HEK293 (cell line): ENCODE measurements around the gene LCNL1.

ENCODE experiments used
- GFI1B ChIP-seq: fragments of 450-650 bp; formaldehyde crosslinking; IDR thresholded peaks from 2 replicates; pipeline ENCODE4 v1.5.1; 2016; ENCODE audit warnings: missing biosample characterization, missing genetic modification characterization
- KLF16 ChIP-seq: fragments of 450-650 bp; formaldehyde crosslinking; IDR thresholded peaks from 2 replicates; pipeline ENCODE4 v1.5.1; 2017; ENCODE audit warnings: missing biosample characterization, missing genetic modification characterization
- PRDM2 ChIP-seq: fragments of 450-650 bp; formaldehyde crosslinking; IDR thresholded peaks from 2 replicates; pipeline ENCODE4 v1.5.1; 2016; ENCODE audit warnings: missing biosample characterization, missing genetic modification characterization, borderline replicate concordance
- SCRT2 ChIP-seq: fragments of 450-650 bp; formaldehyde crosslinking; IDR thresholded peaks from 2 replicates; pipeline ENCODE4 v1.5.1; 2016; ENCODE audit warnings: missing biosample characterization, missing genetic modification characterization
- ZBTB1 ChIP-seq: fragments of 450-650 bp; formaldehyde crosslinking; IDR thresholded peaks from 2 replicates; pipeline ENCODE4 v1.5.1; 2016; ENCODE audit warnings: missing biosample characterization, missing genetic modification characterization
- ZBTB10 ChIP-seq: fragments of 450-650 bp; formaldehyde crosslinking; IDR thresholded peaks from 2 replicates; pipeline ENCODE4 v1.5.1; 2016; ENCODE audit warnings: missing biosample characterization, missing genetic modification characterization
- ZBTB26 ChIP-seq: fragments of 450-650 bp; formaldehyde crosslinking; optimal IDR thresholded peaks from 2 replicates; pipeline ENCODE3; 2016; ENCODE audit warnings: missing biosample characterization, mild to moderate bottlenecking, missing genetic modification characterization
- ZIC2 ChIP-seq: fragments of 450-650 bp; formaldehyde crosslinking; IDR thresholded peaks from 2 replicates; pipeline ENCODE4 v1.5.1; 2016; ENCODE audit warnings: missing biosample characterization, missing genetic modification characterization
- ZNF133 ChIP-seq: fragments of 450-650 bp; formaldehyde crosslinking; IDR thresholded peaks from 2 replicates; pipeline ENCODE4 v1.5.1; 2016; ENCODE audit warnings: missing biosample characterization, missing genetic modification characterization
- ZNF146 ChIP-seq: fragments of 450-650 bp; formaldehyde crosslinking; IDR thresholded peaks from 2 replicates; pipeline ENCODE4 v1.5.1; 2016; ENCODE audit warnings: missing biosample characterization, missing genetic modification characterization
- ZNF18 ChIP-seq: fragments of 450-650 bp; formaldehyde crosslinking; IDR thresholded peaks from 2 replicates; pipeline ENCODE4 v1.5.1; 2016; ENCODE audit warnings: missing biosample characterization, missing genetic modification characterization
- ZNF2 ChIP-seq: fragments of 450-650 bp; formaldehyde crosslinking; IDR thresholded peaks from 2 replicates; pipeline ENCODE4 v1.5.1; 2016; ENCODE audit warnings: missing biosample characterization, missing genetic modification characterization
- ZNF211 ChIP-seq: fragments of 450-650 bp; formaldehyde crosslinking; IDR thresholded peaks from 2 replicates; pipeline ENCODE4 v1.5.1; 2016; ENCODE audit warnings: low read depth, missing biosample characterization, missing genetic modification characterization
- ZNF280D ChIP-seq: fragments of 450-650 bp; formaldehyde crosslinking; IDR thresholded peaks from 2 replicates; pipeline ENCODE4 v1.5.1; 2016; ENCODE audit warnings: missing biosample characterization, missing genetic modification characterization
- ZNF416 ChIP-seq: fragments of 450-650 bp; formaldehyde crosslinking; IDR thresholded peaks from 2 replicates; pipeline ENCODE4 v1.5.1; 2016; ENCODE audit warnings: missing biosample characterization, missing genetic modification characterization
- ZNF433 ChIP-seq: fragments of 450-650 bp; formaldehyde crosslinking; IDR thresholded peaks from 2 replicates; pipeline ENCODE4 v1.5.1; 2016; ENCODE audit warnings: missing biosample characterization, missing genetic modification characterization, low read depth
- ZNF544 ChIP-seq: fragments of 450-650 bp; formaldehyde crosslinking; IDR thresholded peaks from 2 replicates; pipeline ENCODE4 v1.5.0; 2017; ENCODE audit warnings: missing biosample characterization, missing genetic modification characterization
- ZNF654 ChIP-seq: fragments of 450-650 bp; formaldehyde crosslinking; IDR thresholded peaks from 2 replicates; pipeline ENCODE4 v1.5.1; 2016; ENCODE audit warnings: low read depth, missing biosample characterization, missing genetic modification characterization
- ZNF692 ChIP-seq: fragments of 450-650 bp; formaldehyde crosslinking; IDR thresholded peaks from 2 replicates; pipeline ENCODE4 v1.5.1; 2016; ENCODE audit warnings: missing biosample characterization, missing genetic modification characterization
- ZSCAN5A ChIP-seq: fragments of 450-650 bp; formaldehyde crosslinking; IDR thresholded peaks from 2 replicates; pipeline ENCODE4 v1.5.1; 2016; ENCODE audit warnings: missing biosample characterization, missing genetic modification characterization

LCNL1 gene

GRCh38 chr9:136991993-136992818 is 9.4 kb downstream of the LCNL1 start, which contains the start of gene PAXX (continued):
- TF ChIP-seq ZNF433: no peak
- TF ChIP-seq SCRT2 (tag by site-specific recombination): peak; percentile 22; the same call in 1 of the 2 replicates
- no peak for TF ChIP-seq ZNF18 (tag by site-specific recombination)
- no peak for TF ChIP-seq ZNF544
- no peak for TF ChIP-seq ZNF211 (tag by site-specific recombination)
- TF ChIP-seq ZNF146: no peak
- no peak for TF ChIP-seq PRDM2 (tag by site-specific recombination)
- 0 out of 2 replicates have a peak, but pooled peaks have one; percentile 34 for TF ChIP-seq ZBTB10
- TF ChIP-seq ZBTB26 (tag by site-specific recombination): peak; percentile 70
- peak; percentile 54 for TF ChIP-seq ZIC2 (tag by site-specific recombination)
- TF ChIP-seq ZNF280D (tag by site-specific recombination): no peak
- TF ChIP-seq ZNF2: peak; percentile 58; the same call in 1 of the 2 replicates
- no peak for TF ChIP-seq ZNF416 (tag by site-specific recombination)
- TF ChIP-seq ZBTB1 (tag by site-specific recombination): 0 out of 2 replicates have a peak, but pooled peaks have one; percentile 38
- peak; percentile 93 for TF ChIP-seq KLF16 (tag by site-specific recombination)
- peak; percentile 36; the same call in 1 of the 2 replicates for TF ChIP-seq ZSCAN5A
- TF ChIP-seq GFI1B (tag by site-specific recombination): no peak
- TF ChIP-seq ZNF654 (tag by site-specific recombination): no peak
- peak; percentile 93 for TF ChIP-seq ZNF692
- no peak for TF ChIP-seq ZNF133 (tag by site-specific recombination)
